ENCODE measurements around the gene XRCC3.

The XRCC3 gene

DNA sequence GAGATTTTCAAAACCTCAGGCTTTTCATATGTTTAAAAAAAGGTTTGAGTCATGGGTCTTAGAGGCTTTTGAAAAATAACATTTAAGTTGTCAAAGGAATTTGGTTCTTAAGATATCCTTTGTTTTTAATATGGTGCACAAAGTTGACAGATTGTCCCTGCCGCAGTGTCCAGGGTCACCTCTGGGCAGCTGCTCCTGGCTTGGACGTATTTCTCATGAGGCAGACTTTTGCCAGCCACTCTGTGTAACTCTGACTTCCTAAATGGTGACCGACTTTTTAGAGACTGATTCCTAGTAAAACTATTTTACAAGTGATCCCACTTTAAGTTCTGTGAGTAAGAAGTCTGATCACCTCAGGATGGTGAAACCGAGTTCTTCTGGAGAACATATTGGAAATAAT, 27.5 kb downstream of the XRCC3 start:
- H3K27ac ChIP-seq (ENCODE audit: low read depth, low read length, poor library complexity, severe bottlenecking): no peak overlapping the region
- peaks cover 4% of the 10 kb centered on the region; the same call in 1 of the 2 replicates for H3F3A ChIP-seq (ENCODE audit: insufficient read depth, low read length)
- no peak overlapping the region for H3K9ac ChIP-seq (ENCODE audit: low read length)
- H3K4me3 ChIP-seq (ENCODE audit: low read depth, low read length, poor library complexity, severe bottlenecking): no peak overlapping the region
- H4K20me1 ChIP-seq (ENCODE audit: insufficient read depth, low read length): no peaks in the 10 kb centered on the region
- no peaks in the 10 kb centered on the region for H3K79me2 ChIP-seq (ENCODE audit: insufficient read depth, low read length)
- no peaks in the 10 kb centered on the region for H3K27me3 ChIP-seq (ENCODE audit: insufficient read depth, low read length)
- no peak for TF ChIP-seq EZH2 (IDR thresholded peaks at IDR 0.05; ENCODE audit: borderline replicate concordance, low read length)
- TF ChIP-seq, protein P1, sequence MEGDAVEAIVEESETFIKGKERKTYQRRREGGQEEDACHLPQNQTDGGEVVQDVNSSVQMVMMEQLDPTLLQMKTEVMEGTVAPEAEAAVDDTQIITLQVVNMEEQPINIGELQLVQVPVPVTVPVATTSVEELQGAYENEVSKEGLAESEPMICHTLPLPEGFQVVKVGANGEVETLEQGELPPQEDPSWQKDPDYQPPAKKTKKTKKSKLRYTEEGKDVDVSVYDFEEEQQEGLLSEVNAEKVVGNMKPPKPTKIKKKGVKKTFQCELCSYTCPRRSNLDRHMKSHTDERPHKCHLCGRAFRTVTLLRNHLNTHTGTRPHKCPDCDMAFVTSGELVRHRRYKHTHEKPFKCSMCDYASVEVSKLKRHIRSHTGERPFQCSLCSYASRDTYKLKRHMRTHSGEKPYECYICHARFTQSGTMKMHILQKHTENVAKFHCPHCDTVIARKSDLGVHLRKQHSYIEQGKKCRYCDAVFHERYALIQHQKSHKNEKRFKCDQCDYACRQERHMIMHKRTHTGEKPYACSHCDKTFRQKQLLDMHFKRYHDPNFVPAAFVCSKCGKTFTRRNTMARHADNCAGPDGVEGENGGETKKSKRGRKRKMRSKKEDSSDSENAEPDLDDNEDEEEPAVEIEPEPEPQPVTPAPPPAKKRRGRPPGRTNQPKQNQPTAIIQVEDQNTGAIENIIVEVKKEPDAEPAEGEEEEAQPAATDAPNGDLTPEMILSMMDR (IDR thresholded peaks at IDR 0.05; ENCODE audit: low read length): no peak
- H3K4me1 ChIP-seq (ENCODE audit: insufficient read depth, low read length, severe bottlenecking): peaks cover 59% of the 10 kb centered on the region
- no peak overlapping the region for H2AFZ ChIP-seq (ENCODE audit: low read length)
- peaks cover 59% of the 10 kb centered on the region for H3K36me3 ChIP-seq (ENCODE audit: insufficient read depth, low read length)
- no peaks in the 10 kb centered on the region for H3K9me2 ChIP-seq (ENCODE audit: low read depth, low read length)
- no peak overlapping the region for H3K4me2 ChIP-seq (ENCODE audit: low read length)
- H3K9me3 ChIP-seq (ENCODE audit: low read length): no peaks in the 10 kb centered on the region

- no peak overlapping the region for H3K4me3 ChIP-seq (ENCODE audit: low read depth, low read length, poor library complexity, severe bottlenecking)
- no peaks in the 10 kb centered on the region; the same call in 1 of the 2 replicates for H3F3A ChIP-seq (ENCODE audit: insufficient read depth, low read length)
- H3K9ac ChIP-seq (ENCODE audit: low read length): no peak overlapping the region
- H3K4me2 ChIP-seq (ENCODE audit: low read length): no peak overlapping the region
- no peaks in the 10 kb centered on the region for H3K79me2 ChIP-seq (ENCODE audit: insufficient read depth, low read length)
- peak overlapping the region; percentile 19 for H3K27ac ChIP-seq (ENCODE audit: low read depth, low read length, poor library complexity, severe bottlenecking)
- TF ChIP-seq, protein P1 (IDR thresholded peaks at IDR 0.05; ENCODE audit: low read length): no peak
- TF ChIP-seq EZH2 (IDR thresholded peaks at IDR 0.05; ENCODE audit: borderline replicate concordance, low read length): no peak
- H3K36me3 ChIP-seq (ENCODE audit: insufficient read depth, low read length): peaks cover 61% of the 10 kb centered on the region
- peaks cover 52% of the 10 kb centered on the region for H3K4me1 ChIP-seq (ENCODE audit: insufficient read depth, low read length, severe bottlenecking)
- H3K27me3 ChIP-seq (ENCODE audit: insufficient read depth, low read length): no peaks in the 10 kb centered on the region
- H3K9me2 ChIP-seq (ENCODE audit: low read depth, low read length): no peaks in the 10 kb centered on the region
- no peak overlapping the region for H2AFZ ChIP-seq (ENCODE audit: low read length)
- no peaks in the 10 kb centered on the region for H4K20me1 ChIP-seq (ENCODE audit: insufficient read depth, low read length)
- H3K9me3 ChIP-seq (ENCODE audit: low read length): no peaks in the 10 kb centered on the region
Observed at GRCh38 chr14:103686831-103687485, 28.3 kb downstream of the XRCC3 start.

GRCh38 chr14:103685276-103686211, 29.7 kb downstream of the XRCC3 start:
- Histone ChIP-seq H3K4me3 (ENCODE audit: low read depth, low read length, poor library complexity, severe bottlenecking) (no peak overlapping the region), H3K79me2 (ENCODE audit: insufficient read depth, low read length) (no peaks in the 10 kb centered on the region), H3K27ac (ENCODE audit: low read depth, low read length, poor library complexity, severe bottlenecking) (peak overlapping the region; percentile 14), H3K4me2 (ENCODE audit: low read length) (no peak overlapping the region), H3K4me1 (ENCODE audit: insufficient read depth, low read length, severe bottlenecking) (peaks cover 38% of the 10 kb centered on the region), H3F3A (ENCODE audit: insufficient read depth, low read length) (no peaks in the 10 kb centered on the region), H3K27me3 (ENCODE audit: insufficient read depth, low read length) (no peaks in the 10 kb centered on the region), H4K20me1 (ENCODE audit: insufficient read depth, low read length) (no peaks in the 10 kb centered on the region), H2AFZ (ENCODE audit: low read length) (no peak overlapping the region), H3K36me3 (ENCODE audit: insufficient read depth, low read length) (peaks cover 74% of the 10 kb centered on the region), H3K9ac (ENCODE audit: low read length) (no peak overlapping the region), H3K9me2 (ENCODE audit: low read depth, low read length) (no peaks in the 10 kb centered on the region), H3K9me3 (ENCODE audit: low read length) (no peaks in the 10 kb centered on the region)
- no peak for TF ChIP-seq EZH2 (IDR thresholded peaks at IDR 0.05; ENCODE audit: borderline replicate concordance, low read length)
- TF ChIP-seq, protein P1 (IDR thresholded peaks at IDR 0.05; ENCODE audit: low read length): no peak
